Endodermal cell (in vitro differentiated cells): ENCODE data around the gene AMACR. TPM values are rescaled to one million over a fixed set of nuclear protein-coding genes. Genes with fewer than 3 reads are reported as not detected.

ENCODE experiments used
- DNase-seq: peaks from one replicate; pipeline ENCODE4 v3.0.0-alpha.2; 2017
- H3K27ac ChIP-seq: 2 replicates; pipeline ENCODE4 v1.5.1; 2013; ENCODE audit warnings: mild to moderate bottlenecking, low read depth, low read length, moderate library complexity
- H3K27me3 ChIP-seq: 2 replicates; pipeline ENCODE4 v1.6.1; 2013; ENCODE audit warnings: mild to moderate bottlenecking, low read length, moderate library complexity; ENCODE audit not compliant: insufficient read depth, control insufficient read depth, poor library complexity, severe bottlenecking
- H3K36me3 ChIP-seq: 2 replicates; pipeline ENCODE4 v1.7.0; 2013; ENCODE audit warnings: mild to moderate bottlenecking, low read length, moderate library complexity; ENCODE audit not compliant: control insufficient read depth, insufficient read depth
- H3K4me1 ChIP-seq: one replicate; pipeline ENCODE4 v1.7.0; 2013; ENCODE audit warnings: low read length; ENCODE audit not compliant: control insufficient read depth, insufficient read depth
- H3K4me3 ChIP-seq: 2 replicates; pipeline ENCODE4 v1.5.1; 2013; ENCODE audit warnings: mild to moderate bottlenecking, low read length, moderate library complexity
- H3K9ac ChIP-seq: 2 replicates; pipeline ENCODE4 v1.6.1; 2013; ENCODE audit warnings: mild to moderate bottlenecking, low read length, moderate library complexity; ENCODE audit not compliant: poor library complexity, severe bottlenecking; ENCODE audit errors: extremely low read depth
- H3K9me3 ChIP-seq: 2 replicates; pipeline ENCODE4 v1.6.1; 2013; ENCODE audit warnings: mild to moderate bottlenecking, low read length, moderate library complexity; ENCODE audit not compliant: control insufficient read depth
- H3K27ac Mint-ChIP-seq: 2 replicates; pipeline ENCODE4 v1.8.0; 2020; ENCODE audit warnings: mixed read lengths
- H3K27me3 Mint-ChIP-seq: 2 replicates; pipeline ENCODE4 v1.8.0; 2021; ENCODE audit warnings: mild to moderate bottlenecking, mixed read lengths; ENCODE audit not compliant: insufficient read depth
- H3K36me3 Mint-ChIP-seq: 2 replicates; pipeline ENCODE4 v1.8.0; 2020; ENCODE audit warnings: low read depth, mixed read lengths
- H3K4me1 Mint-ChIP-seq: 2 replicates; pipeline ENCODE4 v1.8.0; 2020; ENCODE audit warnings: mixed read lengths
- H3K4me3 Mint-ChIP-seq: 2 replicates; pipeline ENCODE4 v1.8.0; 2020; ENCODE audit warnings: mild to moderate bottlenecking, moderate library complexity, mixed read lengths
- H3K9me3 Mint-ChIP-seq: 2 replicates; pipeline ENCODE4 v1.8.0; 2020; ENCODE audit warnings: mild to moderate bottlenecking, mixed read lengths
- WGBS, 2 experiments: methylation state at CpG; one replicate each; pipeline versions ENCODE4 v1.1.5 to v1.1.7; 2013; ENCODE audit warnings: missing lambda C conversion rate in 2 of 2, mixed read lengths in 1 of 2; ENCODE audit not compliant: insufficient coverage in 1 of 2, insufficient read length in 1 of 2; 5-methylcytosine and 5-hydroxymethylcytosine counted together
- total RNA-seq, 2 donors: library from RNA; stranded (reverse); fragmentation: NEBNext Ultra II Directional in 1 of 2; extraction: Animal tissue kit (Norgen Biotek cat#: 25700) in 1 of 2; gene quantifications; 2 replicates in 1 of 2; 3 replicates in 1 of 2; pipeline ENCODE4 v1.2.1, GENCODE V29; 2021
- TF ChIP-seq, protein P1 (sequence below): fragments of 200-600 bp; sonication (generic); conservative IDR thresholded peaks from 2 replicates; pipeline ENCODE4 v1.5.0; 2021; ENCODE audit warnings: antibody characterized with exemption, mild to moderate bottlenecking

Gene AMACR
- total RNA-seq, 2 donors from 2014 or later = 12.4 to 16.8 TPM

DNA sequence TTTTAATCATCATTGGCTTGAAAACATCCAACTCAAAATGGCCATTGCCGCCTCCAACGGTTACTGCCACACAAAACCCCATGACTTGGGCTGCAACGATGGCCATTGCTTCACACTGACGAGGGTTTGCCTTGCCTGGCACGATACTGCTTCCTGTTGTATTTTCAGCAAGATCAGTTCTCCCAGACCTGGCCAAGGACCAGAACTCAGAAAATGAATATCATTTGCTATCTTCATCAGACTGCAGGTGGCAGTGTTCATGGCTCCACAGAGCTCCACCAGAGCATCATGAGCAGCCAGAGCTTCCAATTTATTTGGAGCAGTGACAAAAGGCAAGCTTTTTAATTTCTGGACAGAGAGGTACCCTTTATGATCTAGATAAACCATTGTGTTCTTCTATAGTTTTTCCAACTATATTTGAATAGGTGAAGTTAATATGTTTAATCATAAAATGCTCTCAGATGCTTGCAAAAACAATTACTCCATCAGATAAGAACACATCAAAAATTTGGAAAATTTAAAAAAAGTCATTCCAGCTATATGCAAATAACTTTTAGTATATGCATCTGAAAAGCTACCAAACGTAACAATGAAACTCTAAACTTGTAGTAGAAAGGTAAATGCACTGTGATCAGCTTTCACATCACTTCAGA, 10.4 kb downstream of the AMACR start:
- 81 to 94% methylated on average over 2 to 6 of the region's 6 CpGs for WGBS, 2 experiments
- Histone ChIP-seq H3K27me3 (no peaks in the 10 kb centered on the region), H3K27ac (no peak overlapping the region), H3K4me1 (no peaks in the 10 kb centered on the region), H3K9ac (no peak overlapping the region), H3K9me3 (no peaks in the 10 kb centered on the region), H3K36me3 (peaks cover 16% of the 10 kb centered on the region), H3K4me3 (no peak overlapping the region)
- Mint-ChIP-seq H3K4me3 (no peak overlapping the region), H3K36me3 (peaks cover 18% of the 10 kb centered on the region), H3K27me3 (no peaks in the 10 kb centered on the region), H3K27ac (peak overlapping the region; percentile 26), H3K4me1 (peaks cover 24% of the 10 kb centered on the region), H3K9me3 (no peaks in the 10 kb centered on the region)
- DNase-seq = peak; percentile 58
- TF ChIP-seq, protein P1, sequence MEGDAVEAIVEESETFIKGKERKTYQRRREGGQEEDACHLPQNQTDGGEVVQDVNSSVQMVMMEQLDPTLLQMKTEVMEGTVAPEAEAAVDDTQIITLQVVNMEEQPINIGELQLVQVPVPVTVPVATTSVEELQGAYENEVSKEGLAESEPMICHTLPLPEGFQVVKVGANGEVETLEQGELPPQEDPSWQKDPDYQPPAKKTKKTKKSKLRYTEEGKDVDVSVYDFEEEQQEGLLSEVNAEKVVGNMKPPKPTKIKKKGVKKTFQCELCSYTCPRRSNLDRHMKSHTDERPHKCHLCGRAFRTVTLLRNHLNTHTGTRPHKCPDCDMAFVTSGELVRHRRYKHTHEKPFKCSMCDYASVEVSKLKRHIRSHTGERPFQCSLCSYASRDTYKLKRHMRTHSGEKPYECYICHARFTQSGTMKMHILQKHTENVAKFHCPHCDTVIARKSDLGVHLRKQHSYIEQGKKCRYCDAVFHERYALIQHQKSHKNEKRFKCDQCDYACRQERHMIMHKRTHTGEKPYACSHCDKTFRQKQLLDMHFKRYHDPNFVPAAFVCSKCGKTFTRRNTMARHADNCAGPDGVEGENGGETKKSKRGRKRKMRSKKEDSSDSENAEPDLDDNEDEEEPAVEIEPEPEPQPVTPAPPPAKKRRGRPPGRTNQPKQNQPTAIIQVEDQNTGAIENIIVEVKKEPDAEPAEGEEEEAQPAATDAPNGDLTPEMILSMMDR = peak; percentile 79

GRCh38 chr5:33995865-33996264, 12.0 kb downstream of the AMACR start:
- peaks cover 15% of the 10 kb centered on the region for H3K4me1 Mint-ChIP-seq
- no peak overlapping the region for H3K27ac ChIP-seq
- no peak for DNase-seq
- TF ChIP-seq, protein P1 = no peak
- no peak overlapping the region for H3K4me3 ChIP-seq
- peaks cover 12% of the 10 kb centered on the region for H3K36me3 Mint-ChIP-seq
- H3K9me3 ChIP-seq = no peaks in the 10 kb centered on the region
- H3K4me1 ChIP-seq = no peaks in the 10 kb centered on the region
- H3K36me3 ChIP-seq = peaks cover 13% of the 10 kb centered on the region
- H3K27ac Mint-ChIP-seq = no peak overlapping the region
- 82 to 100% methylated on average over 1 to 2 of the region's 2 CpGs for WGBS, 2 experiments
- H3K4me3 Mint-ChIP-seq = no peak overlapping the region
- no peaks in the 10 kb centered on the region for H3K27me3 ChIP-seq
- H3K9me3 Mint-ChIP-seq = no peaks in the 10 kb centered on the region
- no peak overlapping the region for H3K9ac ChIP-seq
- H3K27me3 Mint-ChIP-seq = no peaks in the 10 kb centered on the region

DNA sequence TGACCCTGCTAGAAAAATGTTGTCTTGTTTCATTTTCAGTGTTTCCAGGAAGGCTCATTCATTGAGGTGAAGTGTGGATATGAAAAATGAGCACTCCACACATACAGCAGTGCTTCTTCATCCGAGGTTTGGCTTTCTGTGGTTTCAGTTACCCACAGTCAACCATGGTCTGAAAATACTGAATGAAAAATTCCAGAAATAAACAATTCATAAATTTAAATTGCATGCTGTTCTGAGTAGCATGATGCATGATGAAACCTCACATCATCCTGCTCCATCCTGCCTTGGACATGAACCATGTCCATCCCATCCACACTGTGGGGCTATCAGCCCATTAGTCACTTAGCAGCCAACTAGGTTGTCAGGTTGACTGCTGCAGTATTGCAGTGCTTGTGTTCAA, 13.0 kb downstream of the AMACR start:
- Mint-ChIP-seq H3K9me3 (no peaks in the 10 kb centered on the region), H3K4me1 (peaks cover 14% of the 10 kb centered on the region), H3K27ac (no peak overlapping the region), H3K36me3 (peaks cover 11% of the 10 kb centered on the region), H3K4me3 (no peak overlapping the region), H3K27me3 (no peaks in the 10 kb centered on the region)
- Histone ChIP-seq H3K9me3 (no peaks in the 10 kb centered on the region), H3K27ac (no peak overlapping the region), H3K36me3 (peaks cover 13% of the 10 kb centered on the region), H3K27me3 (no peaks in the 10 kb centered on the region), H3K4me3 (no peak overlapping the region), H3K4me1 (no peaks in the 10 kb centered on the region), H3K9ac (no peak overlapping the region)
- no peak for DNase-seq
- TF ChIP-seq, protein P1 = peak; percentile 12
- WGBS, 2 experiments = 100% methylated on average over 1 of the region's 1 CpG; no CpG with 5 or more reads in 1 of the 2 experiments
